GM12878 (cell line): ENCODE data around the gene MFAP3L. TPM values are rescaled to one million over a fixed set of nuclear protein-coding genes. Genes with fewer than 3 reads are reported as not detected.

Experiments
- ATAC-seq: fragments of 200-7000 bp; cut with Tn5 transposase; 3 replicates; pipeline ENCODE4 v1.9.1; 2020; ENCODE audit warnings: mild to moderate bottlenecking, moderate library complexity
- BruUV-seq: library from RNA; stranded (reverse); fragments of 400-500 nt; replicated peaks from 2 replicates; lab custom pipeline; 2021; lab: Mats Ljungman, UMichigan
- CTCF ChIA-PET: fragments of 300-600 bp; sonication (Branson Sonifier 250); formaldehyde crosslinking; extraction: SDS; loops from one replicate; lab custom pipeline; 2021; ENCODE audit warnings: inconsistent platforms; lab: Yijun Ruan, JAX
- POLR2A ChIA-PET: fragments of 350-600 bp; formaldehyde crosslinking; extraction: SDS; loops from one replicate; lab custom pipeline; 2021; ENCODE audit warnings: inconsistent platforms; lab: Charles Lee
- RAD21 ChIA-PET: fragments of 300-600 bp; sonication (Branson Sonifier 250); formaldehyde crosslinking; loops from one replicate; lab custom pipeline; 2023; ENCODE audit warnings: antibody characterized with exemption; ENCODE audit not compliant: unreplicated experiment; lab: Charles Lee
- SMC1A ChIA-PET: fragments of 300-600 bp; sonication (Branson Sonifier 250); formaldehyde crosslinking; loops from one replicate; lab custom pipeline; 2023; ENCODE audit not compliant: unreplicated experiment, uncharacterized antibody; lab: Charles Lee
- DNase-seq: peaks from one replicate; pipeline ENCODE4 v3.0.0-alpha.2; 2011; ENCODE audit warnings: low read depth, low spot score
- FAIRE-seq: peaks from 3 replicates; lab custom pipeline; 2011; peaks lifted over from hg19 to GRCh38; lab: Jason Lieb, UNC
- H2AFZ ChIP-seq: 2 replicates; pipeline ENCODE4 v1.6.0; 2011; ENCODE audit warnings: low read depth, low read length, control low read depth; ENCODE audit not compliant: control insufficient read depth
- H3K27ac ChIP-seq: 2 replicates; pipeline ENCODE4 v1.5.1; 2011; ENCODE audit warnings: control low read depth; ENCODE audit not compliant: control insufficient read depth, insufficient read depth
- H3K27me3 ChIP-seq, 2 experiments: replicated peaks in 1 of 2; 2 replicates each; pipeline versions ENCODE4 v1.6.0 to v1.6.1; 2011; ENCODE audit warnings: low read length in 1 of 2; ENCODE audit not compliant: control insufficient read depth in 2 of 2, insufficient read depth in 2 of 2
- H3K36me3 ChIP-seq, 2 experiments: 2 replicates each; pipeline ENCODE4 v1.5.1; 2011; ENCODE audit warnings: low read length in 1 of 2; ENCODE audit not compliant: control insufficient read depth in 2 of 2, insufficient read depth in 2 of 2
- H3K4me1 ChIP-seq: 2 replicates; pipeline ENCODE4 v1.6.1; 2011; ENCODE audit warnings: mild to moderate bottlenecking, low read length, moderate library complexity, mixed read lengths; ENCODE audit not compliant: control insufficient read depth, insufficient read depth
- H3K4me2 ChIP-seq: 2 replicates; pipeline ENCODE4 v1.6.0; 2011; ENCODE audit warnings: control low read depth; ENCODE audit not compliant: control insufficient read depth, insufficient read depth
- H3K4me3 ChIP-seq: fragments of 200-600 bp; sonication (generic); 2 replicates; pipeline ENCODE4 v1.5.1; 2016
- H3K79me2 ChIP-seq: 2 replicates; pipeline ENCODE4 v1.6.0; 2011; ENCODE audit warnings: low read length; ENCODE audit not compliant: control insufficient read depth, insufficient read depth
- H3K9ac ChIP-seq: 2 replicates; pipeline ENCODE4 v1.8.0; 2011; ENCODE audit warnings: low read length, control low read depth, mixed read lengths; ENCODE audit not compliant: control insufficient read depth, insufficient read depth
- H3K9me3 ChIP-seq: replicated peaks from 3 replicates; pipeline ENCODE4 v1.5.1; 2011; ENCODE audit warnings: mild to moderate bottlenecking, low read length; ENCODE audit not compliant: control insufficient read depth, insufficient read depth
- H4K20me1 ChIP-seq: 2 replicates; pipeline ENCODE4 v1.6.0; 2011; ENCODE audit not compliant: control insufficient read depth, insufficient read depth
- CBX3 ChIP-seq: fragments of 200-600 bp; sonication (generic); IDR thresholded peaks from 2 replicates; pipeline ENCODE4 v1.6.1; 2016; ENCODE audit warnings: low read depth, borderline replicate concordance
- CEBPB ChIP-seq, 2 experiments: fragments of 150-350 bp in 1 of 2; IDR thresholded peaks; 2 replicates each; pipeline ENCODE4 v1.6.1; 2012 to 2014; ENCODE audit warnings: low read depth in 2 of 2, low read length in 2 of 2, borderline replicate concordance in 1 of 2, inconsistent platforms in 1 of 2
- CREB1 ChIP-seq: IDR thresholded peaks from 2 replicates; pipeline ENCODE4 v1.6.1; 2012; ENCODE audit warnings: low read depth, mild to moderate bottlenecking, inconsistent platforms
- IKZF1 ChIP-seq: fragments of 450-650 bp; conservative IDR thresholded peaks from 2 replicates; pipeline ENCODE4 v1.6.1; 2017; ENCODE audit warnings: antibody characterized with exemption, mild to moderate bottlenecking
- MYB ChIP-seq: fragments of 150-350 bp; IDR thresholded peaks from 2 replicates; pipeline ENCODE4 v1.6.1; 2014; ENCODE audit warnings: mild to moderate bottlenecking, low read depth, low read length, borderline replicate concordance
- NRF1 ChIP-seq: conservative IDR thresholded peaks from 2 replicates; pipeline ENCODE4 v1.6.1; 2011; ENCODE audit warnings: mild to moderate bottlenecking, low read depth, low read length, improper control_type of control experiment
- RB1 ChIP-seq: fragments of 450-650 bp; formaldehyde crosslinking; IDR thresholded peaks from 2 replicates; pipeline ENCODE4 v1.6.1; 2017; ENCODE audit warnings: mild to moderate bottlenecking, borderline replicate concordance
- SKIL ChIP-seq: fragments of 450-650 bp; IDR thresholded peaks from 2 replicates; pipeline ENCODE4 v1.6.1; 2017; ENCODE audit warnings: mild to moderate bottlenecking, low read depth, inconsistent platforms; ENCODE audit not compliant: poor library complexity, severe bottlenecking
- SMAD1 ChIP-seq: fragments of 450-650 bp; IDR thresholded peaks from 2 replicates; pipeline ENCODE4 v1.6.1; 2018; ENCODE audit warnings: mild to moderate bottlenecking, low read depth; ENCODE audit not compliant: partially characterized antibody
- STAT1 ChIP-seq: fragments of 450-650 bp; conservative IDR thresholded peaks from 2 replicates; pipeline ENCODE4 v1.6.1; 2014; ENCODE audit warnings: antibody characterized with exemption, mild to moderate bottlenecking
- USF1 ChIP-seq: IDR thresholded peaks from 2 replicates; pipeline ENCODE4 v1.6.1; 2011; ENCODE audit warnings: borderline replicate concordance, low read depth, mild to moderate bottlenecking, moderate library complexity, mixed read lengths, low read length; ENCODE audit not compliant: insufficient read depth; ENCODE audit errors: extremely low read length
- ZBTB40 ChIP-seq: fragments of 450-650 bp; IDR thresholded peaks from 2 replicates; pipeline ENCODE4 v1.6.1; 2016; ENCODE audit warnings: mild to moderate bottlenecking, moderate library complexity, borderline replicate concordance
- ZNF687 ChIP-seq: fragments of 450-650 bp; IDR thresholded peaks from 2 replicates; pipeline ENCODE4 v1.6.1; 2017; ENCODE audit warnings: mild to moderate bottlenecking, moderate library complexity
- WGBS: methylation state at CpG from one replicate; pipeline ENCODE4 v1.1.6; 2016; ENCODE audit warnings: low lambda C conversion rate; ENCODE audit not compliant: insufficient replicate concordance, insufficient coverage; ENCODE audit errors: missing lambda C conversion rate; 5-methylcytosine and 5-hydroxymethylcytosine counted together
- in situ Hi-C: fragments of 300-500 bp; cut with MboI; formaldehyde crosslinking; loops from 9 replicates; pipeline ENCODE4 v1.14.3; 2018; ENCODE audit warnings: mixed read lengths
- intact Hi-C: fragments of 100-400 bp; cut with micrococcal nuclease; formaldehyde crosslinking; loops from one replicate; pipeline ENCODE4 v1.14.2; 2022; ENCODE audit not compliant: unreplicated experiment
- polyA plus RNA-seq, 11 experiments: library from polyadenylated mRNA; depleted of rRNA in 4 of 11; unstranded in 6 of 11; stranded (reverse) in 5 of 11; fragments of >200 nt; fragmentation: Nextera tagmentation in 4 of 11; fragmentation: Illumina TruSeq in 1 of 11; extraction: Ambion mirVana in 4 of 11; extraction: Trizol in 1 of 11; gene quantifications; 1 replicate in 1 of 11; 2 replicates in 10 of 11; pipeline versions ENCODE4 v1.2.1 to v1.2.3, GENCODE V29; 2011 to 2016; ENCODE audit warnings: inconsistent platforms in 2 of 11, missing spikeins in 2 of 11, low read depth in 1 of 11
- total RNA-seq, 4 experiments: library from RNA; depleted of rRNA in 3 of 4; stranded (reverse); fragments of >200 nt in 3 of 4; fragmentation: Illumina TruSeq in 1 of 4; extraction: Trizol in 1 of 4; gene quantifications; 2 replicates each; pipeline versions ENCODE4 v1.2.1 to v1.2.3, GENCODE V29; 2013 to 2021

Gene MFAP3L
- total and polyA plus RNA-seq, 10 of the 15 experiments (the other 5 are each of a cell fraction or from before 2014, with no cell fraction given): 0.10 to 3.0 TPM; not detected in 8

GRCh38 chr4:170005472-170005871, 20.7 kb downstream of the MFAP3L start:
- Histone ChIP-seq H3K9me3 (no peaks in the 10 kb centered on the region), H3K4me3 (no peak overlapping the region), H2AFZ (no peak overlapping the region), H3K36me3 (no peaks in the 10 kb centered on the region), H3K4me2 (no peak overlapping the region), H3K9ac (no peak overlapping the region), H3K4me1 (no peaks in the 10 kb centered on the region; the same call in 1 of the 2 replicates), H4K20me1 (no peaks in the 10 kb centered on the region), H3K79me2 (no peaks in the 10 kb centered on the region), H3K27ac (no peak overlapping the region), H3K27me3 (no peaks in the 10 kb centered on the region)
- intact Hi-C loops: no loop called here
- RAD21 ChIA-PET: no interaction called here
- FAIRE-seq: no peak
- WGBS: 4% methylated on average over 5 of the region's 5 CpGs
- POLR2A ChIA-PET: no interaction called here
- ATAC-seq: no peak
- DNase-seq: no peak
- CTCF ChIA-PET: no interaction called here
- in situ Hi-C loops: no loop called here
- SMC1A ChIA-PET: interaction anchor here (0.5 kb wide), 1 partner anchor 120 kb away, joined by 3 read pairs; no protein-coding TSS in a partner anchor
- BruUV-seq: no TSS peak
- no peak for TF ChIP-seq ZNF687
- no peak for TF ChIP-seq SMAD1
- TF ChIP-seq USF1: no peak
- no peak for TF ChIP-seq NRF1
- TF ChIP-seq CBX3: no peak
- no peak for TF ChIP-seq STAT1
- no peak for TF ChIP-seq RB1
- no peak for TF ChIP-seq IKZF1
- no peak for TF ChIP-seq MYB
- TF ChIP-seq CEBPB (IDR thresholded peaks at IDR 0.05; ENCODE audit: borderline replicate concordance in 1 of 2, low read depth in 2 of 2, low read length in 2 of 2): no peak
- no peak for TF ChIP-seq ZBTB40
- no peak for TF ChIP-seq SKIL
- no peak for TF ChIP-seq CREB1
